GM10266 (cell line): ENCODE data around the gene LRRC4.

Source experiments
- DNase-seq: peaks from one replicate; pipeline ENCODE4 v3.0.0; 2012; ENCODE audit errors: extremely low spot score
- CTCF ChIP-seq: IDR thresholded peaks from 2 replicates; pipeline ENCODE4 v1.5.1; 2012; ENCODE audit warnings: mild to moderate bottlenecking, low read depth; ENCODE audit not compliant: control insufficient read depth, insufficient read depth; ENCODE audit errors: missing control alignments

Gene LRRC4

DNA sequence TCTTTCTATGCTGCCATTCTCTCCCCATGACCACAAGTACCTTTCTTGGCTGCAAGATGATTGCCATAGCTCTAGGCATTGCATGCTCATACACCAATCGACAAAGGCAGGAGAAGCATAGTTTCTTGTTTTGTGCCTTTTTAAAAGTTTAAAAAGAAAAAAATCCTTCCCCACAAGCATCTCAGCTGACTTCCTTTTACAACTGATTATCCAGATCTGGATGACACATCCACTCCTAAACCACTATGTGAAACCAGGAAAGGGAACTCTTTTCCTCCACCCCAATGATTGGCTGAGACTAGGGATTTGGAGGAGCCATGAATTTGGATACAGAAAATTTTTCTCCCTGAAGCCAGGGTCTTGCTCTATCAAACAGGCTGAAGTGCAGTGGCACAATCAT is 14.5 kb upstream of the LRRC4 start:
- TF ChIP-seq CTCF: no peak
- DNase-seq: no peak

DNA sequence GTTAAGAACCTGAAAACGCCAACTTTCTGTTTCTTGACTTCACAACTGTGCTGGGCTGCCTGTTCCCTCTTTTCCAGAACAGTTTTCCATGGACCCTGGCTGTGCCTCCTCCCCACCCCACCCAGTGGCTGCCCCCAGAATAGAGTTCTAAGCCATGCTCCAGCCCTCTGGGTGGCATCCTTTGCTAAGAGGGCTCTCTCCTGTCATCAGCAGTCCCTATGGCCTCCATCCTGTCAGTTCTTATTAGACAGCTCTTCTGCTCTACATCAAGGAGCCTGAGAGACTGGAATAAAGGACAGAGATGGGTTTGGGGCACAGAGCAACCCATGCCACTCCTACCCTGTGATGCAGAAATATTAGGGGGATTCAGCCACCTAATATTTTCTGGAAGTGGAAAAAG is 13.9 kb upstream of the LRRC4 start:
- no peak for DNase-seq
- no peak for TF ChIP-seq CTCF

- no peak for TF ChIP-seq CTCF
- no peak for DNase-seq
Measured at GRCh38 chr7:128044064-128044463, 12.8 kb upstream of the LRRC4 start.

- DNase-seq: no peak
Measured at GRCh38 chr7:128042012-128042411, 10.8 kb upstream of the LRRC4 start.

DNA sequence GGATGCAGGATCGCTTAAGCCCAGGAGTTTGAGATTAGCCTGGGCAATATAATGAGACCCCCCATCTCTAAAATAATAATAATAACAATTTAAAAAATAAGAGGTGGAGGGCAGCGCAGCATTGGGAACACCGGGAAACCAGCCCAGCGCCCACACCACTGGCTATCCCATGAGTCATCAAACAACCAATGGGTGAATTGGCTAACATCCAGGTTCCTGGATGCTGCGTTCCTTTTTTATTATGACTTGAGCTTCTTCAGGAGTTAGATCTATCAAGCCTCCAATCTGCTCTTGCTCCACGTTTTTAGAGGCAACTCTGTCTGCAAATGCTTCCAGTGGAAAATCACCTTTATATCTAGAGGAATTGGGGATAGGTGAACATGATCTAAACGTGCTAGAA is 10.0 kb upstream of the LRRC4 start:
- no peak for DNase-seq

More at GRCh38 chr7:128042012-128042411, 10.8 kb upstream of the LRRC4 start:
- no peak for TF ChIP-seq CTCF

GRCh38 chr7:128040205-128040604 is 9.0 kb upstream of the LRRC4 start:
- no peak for DNase-seq
- TF ChIP-seq CTCF: no peak

More for the DNA sequence above, 10.0 kb upstream of the LRRC4 start:
- no peak for TF ChIP-seq CTCF

- TF ChIP-seq CTCF: no peak
- no peak for DNase-seq
Measured at GRCh38 chr7:128039544-128039953, 8.3 kb upstream of the LRRC4 start.
